Keratinocyte (primary cell): ENCODE results near the gene CHCHD6. TPM values are rescaled to one million over a fixed set of nuclear protein-coding genes. Genes with fewer than 3 reads are reported as not detected.

Source experiments
- DNase-seq: peaks from one replicate; pipeline ENCODE4 v3.0.0-alpha.2; 2011; ENCODE audit warnings: low read depth, missing footprints, low spot score
- FAIRE-seq: peaks from 2 replicates; lab custom pipeline; 2011; peaks lifted over from hg19 to GRCh38; lab: Jason Lieb, UNC
- H2AFZ ChIP-seq: 2 replicates; pipeline ENCODE4 v1.6.0; 2012; ENCODE audit warnings: low read length, control low read depth, inconsistent platforms; ENCODE audit not compliant: control insufficient read depth
- H3K27ac ChIP-seq: 2 replicates; pipeline ENCODE4 v1.5.1; 2011; ENCODE audit warnings: low read length; ENCODE audit not compliant: control insufficient read depth, insufficient read depth
- H3K27me3 ChIP-seq: 3 replicates; pipeline ENCODE4 v1.6.0; 2011; ENCODE audit warnings: low read length; ENCODE audit not compliant: control insufficient read depth, insufficient read depth; ENCODE audit errors: extremely low read depth
- H3K36me3 ChIP-seq, 2 experiments: 2 replicates in 1 of 2; 3 replicates in 1 of 2; pipeline ENCODE4 v1.5.1; 2011; ENCODE audit warnings: low read length in 2 of 2, mild to moderate bottlenecking in 1 of 2; ENCODE audit not compliant: control insufficient read depth in 2 of 2, insufficient read depth in 2 of 2; ENCODE audit errors: extremely low read depth in 1 of 2
- H3K4me1 ChIP-seq: 3 replicates; pipeline ENCODE4 v1.5.1; 2011; ENCODE audit warnings: low read length; ENCODE audit not compliant: control insufficient read depth, insufficient read depth; ENCODE audit errors: extremely low read depth
- H3K4me2 ChIP-seq: 3 replicates; pipeline ENCODE4 v1.6.0; 2011; ENCODE audit warnings: low read depth, low read length; ENCODE audit not compliant: control insufficient read depth, insufficient read depth; ENCODE audit errors: extremely low read depth
- H3K4me3 ChIP-seq, 3 experiments: fragments of 200-600 bp in 1 of 3; sonication (generic) in 1 of 3; 2 replicates in 2 of 3; 3 replicates in 1 of 3; pipeline ENCODE4 v1.5.1; 2011 to 2016; ENCODE audit warnings: low read length in 3 of 3, mild to moderate bottlenecking in 3 of 3, control low read depth in 2 of 3, inconsistent platforms in 1 of 3, low read depth in 1 of 3, mixed read lengths in 1 of 3, mixed run types in 1 of 3, moderate library complexity in 1 of 3; ENCODE audit not compliant: control insufficient read depth in 2 of 3, insufficient read depth in 2 of 3; ENCODE audit errors: extremely low read depth in 1 of 3
- H3K79me2 ChIP-seq: 2 replicates; pipeline ENCODE4 v1.6.0; 2012; ENCODE audit warnings: low read length; ENCODE audit not compliant: control insufficient read depth, insufficient read depth
- H3K9ac ChIP-seq: 3 replicates; pipeline ENCODE4 v1.6.0; 2011; ENCODE audit warnings: low read length; ENCODE audit not compliant: control insufficient read depth, insufficient read depth; ENCODE audit errors: extremely low read depth
- H3K9me1 ChIP-seq: 3 replicates; pipeline ENCODE4 v1.6.0; 2011; ENCODE audit warnings: low read length; ENCODE audit not compliant: control insufficient read depth, insufficient read depth; ENCODE audit errors: extremely low read depth
- H3K9me3 ChIP-seq: 2 replicates; pipeline ENCODE4 v1.5.1; 2012; ENCODE audit warnings: low read depth, low read length; ENCODE audit not compliant: control insufficient read depth
- H4K20me1 ChIP-seq: 3 replicates; pipeline ENCODE4 v1.6.0; 2011; ENCODE audit warnings: low read length; ENCODE audit not compliant: control insufficient read depth, insufficient read depth; ENCODE audit errors: extremely low read depth
- CTCF ChIP-seq, 3 experiments: IDR thresholded peaks in 1 of 3; conservative IDR thresholded peaks in 1 of 3; optimal IDR thresholded peaks in 1 of 3; 2 replicates in 2 of 3; 3 replicates in 1 of 3; pipeline versions ENCODE3 to v1.5.1; 2011; ENCODE audit warnings: low read length in 3 of 3, mild to moderate bottlenecking in 3 of 3, moderate library complexity in 2 of 3, control low read depth in 1 of 3, inconsistent platforms in 1 of 3; ENCODE audit not compliant: insufficient read depth in 2 of 3; ENCODE audit errors: extremely low read depth in 1 of 3
- EZH2 ChIP-seq: IDR thresholded peaks from one replicate; pipeline ENCODE4 v1.6.1; 2012; ENCODE audit warnings: inconsistent platforms, mild to moderate bottlenecking, low read length, moderate library complexity
- dilution Hi-C: fragments of 300-500 bp; cut with MboI; formaldehyde crosslinking; loops from one replicate; pipeline ENCODE4 v1.7.0; 2020; ENCODE audit warnings: low sequenced_read_pairs; ENCODE audit not compliant: extremely low pct_ligation_motif_present
- polyA plus RNA-seq, 5 experiments: library from polyadenylated mRNA; depleted of rRNA in 3 of 5; stranded (reverse) in 3 of 5; stranded (forward) in 1 of 5; unstranded in 1 of 5; fragments of >200 nt; gene quantifications; 1 replicate in 1 of 5; 2 replicates in 3 of 5; 3 replicates in 1 of 5; pipeline versions ENCODE4 v1.2.1 to v1.2.3, GENCODE V29; 2011 to 2012; ENCODE audit warnings: missing spikeins in 2 of 5, low read depth in 1 of 5, low replicate concordance in 1 of 5

Gene CHCHD6
- polyA plus RNA-seq, 1 donor (not counting 4 experiments of a cell fraction or from before 2014, with no cell fraction given) = 21.7 TPM

GRCh38 chr3:127003601-127004280 lies 299.7 kb downstream of the CHCHD6 start:
- H3K9ac ChIP-seq = no peak overlapping the region
- H3K27ac ChIP-seq = no peak overlapping the region
- H4K20me1 ChIP-seq = peaks cover 32% of the 10 kb centered on the region
- dilution Hi-C loops = no loop called here
- H3K9me3 ChIP-seq = no peaks in the 10 kb centered on the region
- peaks cover 9% of the 10 kb centered on the region for H3K9me1 ChIP-seq
- H3K36me3 ChIP-seq = peaks cover 25 to 32% of the 10 kb centered on the region in 2 experiments
- FAIRE-seq (no peak), DNase-seq (no peak)
- H3K4me3 ChIP-seq = no peak overlapping the region
- no peaks in the 10 kb centered on the region for H3K27me3 ChIP-seq
- H3K4me2 ChIP-seq = no peak overlapping the region
- no peak overlapping the region for H2AFZ ChIP-seq
- peaks cover 79% of the 10 kb centered on the region for H3K79me2 ChIP-seq
- no peak for TF ChIP-seq EZH2
- no peak for TF ChIP-seq CTCF (optimal IDR thresholded peaks at IDR 0.05 in 1 of 3, IDR thresholded peaks at IDR 0.05 in 1 of 3, conservative IDR thresholded peaks at IDR 0.05 in 1 of 3; ENCODE audit: extremely low read depth in 1 of 3, insufficient read depth in 2 of 3, low read length in 3 of 3)
- peaks cover 16% of the 10 kb centered on the region for H3K4me1 ChIP-seq

GRCh38 chr3:127004641-127005397 lies 300.8 kb downstream of the CHCHD6 start:
- no peak overlapping the region for H3K4me3 ChIP-seq
- dilution Hi-C loops = no loop called here
- FAIRE-seq = no peak
- H2AFZ ChIP-seq = no peak overlapping the region
- no peaks in the 10 kb centered on the region for H3K9me3 ChIP-seq
- peaks cover 9% of the 10 kb centered on the region for H3K9me1 ChIP-seq
- H3K27ac ChIP-seq = no peak overlapping the region
- TF ChIP-seq EZH2 (no peak), CTCF (optimal IDR thresholded peaks at IDR 0.05 in 1 of 3, IDR thresholded peaks at IDR 0.05 in 1 of 3, conservative IDR thresholded peaks at IDR 0.05 in 1 of 3; ENCODE audit: extremely low read depth in 1 of 3, insufficient read depth in 2 of 3, low read length in 3 of 3) (no peak)
- H3K27me3 ChIP-seq = no peaks in the 10 kb centered on the region
- DNase-seq = no peak
- H3K79me2 ChIP-seq = peaks cover 72% of the 10 kb centered on the region
- H3K4me1 ChIP-seq = peaks cover 16% of the 10 kb centered on the region
- H4K20me1 ChIP-seq = peaks cover 28% of the 10 kb centered on the region
- H3K4me2 ChIP-seq = no peak overlapping the region
- no peak overlapping the region for H3K9ac ChIP-seq
- peaks cover 32 to 39% of the 10 kb centered on the region in 2 experiments for H3K36me3 ChIP-seq
